ENCODE results near the gene VN1R4.
"Not testable (repeated sequence)": the region's sequence is repeated elsewhere in the genome, so short reads cannot be mapped to it uniquely, and the experiment has no call there.

- not testable (repeated sequence) for TF ChIP-seq CTCF (IDR thresholded peaks at IDR 0.05); EZH2 (IDR thresholded peaks at IDR 0.05; ENCODE audit: borderline replicate concordance, insufficient read depth, low read depth, low read length, poor library complexity, severe bottlenecking)
Measured at GRCh38 chr19:53222716-53223115, 44.8 kb downstream of the VN1R4 start.
